H7 (cell line): ENCODE results near the gene RBSN. TPM values are rescaled to one million over a fixed set of nuclear protein-coding genes. Genes with fewer than 3 reads are reported as not detected.

Experiments used
- DNase-seq: peaks from one replicate; pipeline ENCODE4 v3.0.0; 2012
- H3K27me3 ChIP-seq: 2 replicates; pipeline ENCODE4 v1.6.0; 2011; ENCODE audit warnings: mild to moderate bottlenecking, low read length; ENCODE audit not compliant: control insufficient read depth, insufficient read depth
- H3K36me3 ChIP-seq: replicated peaks from 2 replicates; pipeline ENCODE4 v1.5.1; 2011; ENCODE audit warnings: low read length; ENCODE audit not compliant: control insufficient read depth, insufficient read depth
- H3K4me3 ChIP-seq: 2 replicates; pipeline ENCODE4 v1.5.1; 2011; ENCODE audit warnings: low read depth, mild to moderate bottlenecking, control low read depth, low read length, moderate library complexity; ENCODE audit not compliant: insufficient read depth
- total RNA-seq: library from RNA; depleted of rRNA; stranded (reverse); fragments of >200 nt; shearing (Covaris generic); gene quantifications from 2 replicates; pipeline ENCODE4 v1.2.3, GENCODE V29; 2014

The RBSN gene
- total RNA-seq, 1 experiment from 2014 or later = 17.6 TPM

DNA sequence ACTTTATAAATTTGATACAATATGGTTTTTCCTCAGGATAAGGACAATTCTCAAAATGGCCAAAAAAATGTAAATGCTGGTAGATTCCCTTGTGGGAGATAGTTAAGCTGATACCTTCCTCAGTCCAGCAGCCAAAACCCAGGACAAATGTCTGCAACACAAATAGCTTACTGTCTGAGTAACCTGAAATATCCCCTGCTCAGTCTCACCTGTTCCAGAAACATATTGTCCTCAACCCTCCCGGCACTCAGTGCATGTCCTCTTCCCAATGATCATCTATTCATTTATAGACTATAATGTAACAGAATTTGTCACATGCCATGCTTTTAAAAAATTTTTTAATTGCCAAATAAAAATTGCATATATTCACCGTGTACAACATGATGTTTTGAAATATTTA is 12.2 kb downstream of the RBSN start:
- no peak for DNase-seq
- Histone ChIP-seq H3K27me3 (no peaks in the 10 kb centered on the region), H3K4me3 (no peak overlapping the region), H3K36me3 (peaks cover 22% of the 10 kb centered on the region)

DNA sequence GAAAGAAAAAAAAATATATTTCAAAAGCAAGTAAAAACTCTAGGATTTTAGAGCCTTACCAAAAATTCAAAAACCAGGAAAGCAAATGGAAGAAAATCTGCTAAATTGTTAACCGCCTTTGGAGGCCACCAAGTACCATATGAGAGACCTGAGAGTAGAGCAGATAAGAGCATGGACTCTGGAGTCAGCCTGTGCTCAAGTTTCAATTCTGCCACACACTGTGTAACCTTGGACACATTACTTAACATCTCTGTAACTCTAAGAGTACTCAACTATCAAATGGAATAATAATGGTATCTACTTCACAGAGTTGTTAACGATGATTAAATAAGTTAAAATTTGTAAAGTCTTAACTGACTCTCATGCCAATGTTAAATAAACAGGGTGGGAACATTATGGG is 12.7 kb downstream of the RBSN start:
- Histone ChIP-seq H3K4me3 (no peak overlapping the region), H3K27me3 (no peaks in the 10 kb centered on the region), H3K36me3 (peaks cover 22% of the 10 kb centered on the region)
- DNase-seq = no peak

DNA sequence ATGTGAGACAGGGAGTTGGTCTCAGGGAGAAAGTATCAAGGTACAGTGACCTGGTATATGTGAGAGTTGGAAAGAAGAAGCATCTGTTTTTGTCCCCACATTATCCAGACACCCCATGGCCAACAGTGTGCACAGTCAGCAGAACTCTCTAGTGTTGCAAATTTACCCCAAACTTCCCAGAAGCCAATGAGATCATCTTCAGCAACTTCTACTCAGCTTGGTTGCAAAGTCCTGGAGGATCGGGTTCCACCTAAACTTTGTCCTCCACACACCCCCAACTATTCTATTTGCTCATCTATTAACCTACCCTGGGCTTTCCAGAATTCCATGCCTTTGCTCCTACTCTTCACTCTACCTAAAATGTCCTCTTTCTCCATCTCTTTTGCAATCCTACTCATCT is 15.7 kb downstream of the RBSN start:
- H3K36me3 ChIP-seq = peaks cover 20% of the 10 kb centered on the region
- no peak for DNase-seq
- H3K4me3 ChIP-seq = no peak overlapping the region
- H3K27me3 ChIP-seq = no peaks in the 10 kb centered on the region

DNA sequence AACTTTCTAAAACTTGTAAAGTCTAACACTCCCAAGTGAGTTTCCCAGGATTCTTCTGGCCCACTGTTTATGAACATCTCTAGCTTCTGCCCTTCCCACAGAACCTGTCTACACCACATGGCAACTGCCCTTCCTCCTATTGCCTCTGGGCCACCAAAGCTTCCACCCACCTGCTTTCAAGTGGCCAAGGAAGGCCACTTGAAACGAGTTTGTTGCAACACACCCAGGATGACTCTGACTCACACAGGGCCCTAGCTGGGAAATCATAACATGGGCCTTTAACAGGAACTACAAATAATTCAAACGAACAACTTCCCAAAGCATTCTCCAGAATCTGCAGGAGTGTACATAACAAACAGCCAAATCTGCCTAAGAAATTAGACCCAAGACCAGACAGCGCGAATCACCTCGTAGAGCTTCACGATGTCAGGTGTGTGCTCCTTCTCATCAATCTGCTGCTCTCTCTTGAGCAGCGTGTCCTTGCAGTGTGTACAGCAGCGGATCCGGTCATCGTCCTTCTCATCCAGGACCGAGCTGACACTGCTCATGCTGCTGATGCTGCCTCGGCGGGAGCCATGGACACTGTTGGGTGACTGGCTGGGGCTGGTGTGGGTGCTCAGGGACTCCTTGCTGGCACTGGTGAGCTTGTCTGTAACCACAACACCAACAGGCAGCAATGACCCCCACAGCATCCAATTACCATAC is 16.8 kb downstream of the RBSN start:
- no peak overlapping the region for H3K4me3 ChIP-seq
- DNase-seq = no peak
- no peaks in the 10 kb centered on the region for H3K27me3 ChIP-seq
- H3K36me3 ChIP-seq = peaks cover 22% of the 10 kb centered on the region

DNA sequence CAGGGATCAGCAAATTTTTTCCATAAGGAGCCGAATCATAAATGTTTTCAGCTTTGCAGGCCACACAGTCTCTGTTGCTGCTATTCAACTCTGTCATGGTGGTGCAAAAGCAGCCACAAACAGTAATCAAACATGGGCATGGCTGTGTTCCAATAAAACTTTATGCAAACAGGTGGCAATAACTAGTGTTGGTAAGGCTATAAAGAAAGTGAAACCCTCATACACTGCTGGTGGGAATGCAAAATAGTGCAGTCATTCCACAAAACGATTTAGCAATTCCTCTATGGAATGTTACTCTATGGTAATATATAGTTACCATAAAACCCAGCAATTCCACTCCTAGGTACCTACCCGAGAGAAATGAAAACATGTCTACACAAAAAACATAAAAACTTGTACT is 19.9 kb downstream of the RBSN start:
- DNase-seq = no peak
- Histone ChIP-seq H3K36me3 (peaks cover 31% of the 10 kb centered on the region), H3K27me3 (no peaks in the 10 kb centered on the region), H3K4me3 (no peak overlapping the region)

DNA sequence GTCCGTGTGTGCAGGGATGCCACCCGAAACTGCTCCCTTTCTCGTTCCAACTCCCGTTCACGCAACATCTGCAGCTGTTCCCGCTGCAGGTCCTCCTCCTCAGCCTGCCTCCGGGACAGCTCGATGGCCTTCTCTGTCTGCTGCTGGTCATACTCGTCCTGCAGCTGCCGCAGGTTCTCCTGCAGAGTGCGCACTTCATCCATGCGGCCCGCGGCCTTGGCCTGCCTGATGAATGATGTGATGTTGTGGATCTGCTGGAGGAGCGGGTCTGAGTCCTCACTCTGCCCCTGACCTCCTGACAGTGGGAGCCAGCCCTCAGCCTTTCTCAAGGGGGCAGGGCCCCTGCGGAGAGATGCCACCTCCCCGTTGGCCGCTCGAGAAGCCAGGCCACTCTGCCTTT is 24.4 kb downstream of the RBSN start:
- no peaks in the 10 kb centered on the region for H3K27me3 ChIP-seq
- H3K4me3 ChIP-seq = no peak overlapping the region
- DNase-seq = no peak
- peaks cover 21% of the 10 kb centered on the region for H3K36me3 ChIP-seq

DNA sequence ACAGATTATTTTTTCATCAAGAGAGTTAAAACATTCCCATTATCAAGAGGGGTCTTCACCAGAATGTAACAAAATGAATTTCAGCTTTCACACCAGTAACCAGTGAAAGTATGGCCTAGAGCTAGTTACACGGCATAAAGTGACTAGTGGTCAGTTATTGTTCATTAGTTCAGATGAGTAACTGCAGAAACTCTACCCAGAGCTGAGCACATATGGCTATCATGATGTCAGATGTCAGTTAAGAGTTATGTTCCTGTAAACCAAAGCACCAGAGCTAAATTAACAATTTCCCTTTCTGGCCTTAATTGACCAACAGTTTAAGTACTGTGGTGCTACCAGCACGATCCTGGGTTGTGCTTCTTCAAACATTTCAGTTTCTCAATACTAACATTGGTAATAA is 27.2 kb downstream of the RBSN start:
- DNase-seq = no peak
- Histone ChIP-seq H3K36me3 (peaks cover 18% of the 10 kb centered on the region), H3K27me3 (no peaks in the 10 kb centered on the region), H3K4me3 (no peak overlapping the region)

DNA sequence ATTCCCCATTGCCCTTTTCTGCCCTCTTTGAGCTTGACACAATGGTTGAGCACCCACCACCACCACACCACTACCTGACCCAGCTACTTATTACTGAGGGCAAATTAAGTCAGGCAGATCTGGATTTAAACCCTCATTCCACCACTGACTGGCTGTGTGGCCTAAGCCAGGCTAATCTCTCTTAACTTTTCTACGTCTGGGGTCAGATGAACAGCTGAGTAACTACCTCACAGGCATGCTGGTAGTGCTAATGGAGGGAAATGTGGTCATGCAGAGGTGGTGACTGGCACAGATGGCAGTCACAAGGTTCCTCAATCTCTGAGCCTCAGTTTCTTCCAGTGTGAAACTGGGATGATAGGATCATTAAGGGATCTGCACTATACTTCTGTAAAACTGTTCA is 29.5 kb downstream of the RBSN start:
- DNase-seq = no peak
- no peak overlapping the region for H3K4me3 ChIP-seq
- peaks cover 8% of the 10 kb centered on the region for H3K36me3 ChIP-seq
- no peaks in the 10 kb centered on the region for H3K27me3 ChIP-seq

DNA sequence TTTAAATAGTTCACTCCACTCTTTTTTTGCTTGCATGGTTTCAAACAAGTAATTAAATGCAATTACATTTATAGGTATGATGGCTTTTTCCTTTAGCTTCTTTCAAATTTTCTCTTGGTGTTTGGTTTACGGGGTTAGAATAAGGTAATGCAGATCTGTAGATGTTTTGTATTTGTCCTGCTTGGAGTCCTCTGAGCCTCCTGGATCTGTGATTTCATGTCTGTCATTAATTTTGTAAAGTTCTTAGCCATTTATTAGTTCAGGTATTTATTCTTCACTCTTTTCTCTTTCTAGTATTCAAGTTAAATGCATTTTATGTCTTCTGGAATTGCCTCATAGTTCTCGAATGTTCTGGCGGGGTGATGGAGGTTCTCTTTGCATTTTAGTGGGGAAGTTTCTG is 32.5 kb downstream of the RBSN start:
- Histone ChIP-seq H3K27me3 (no peaks in the 10 kb centered on the region), H3K4me3 (no peak overlapping the region), H3K36me3 (no peaks in the 10 kb centered on the region; the same call in none of the 2 replicates)
- no peak for DNase-seq

DNA sequence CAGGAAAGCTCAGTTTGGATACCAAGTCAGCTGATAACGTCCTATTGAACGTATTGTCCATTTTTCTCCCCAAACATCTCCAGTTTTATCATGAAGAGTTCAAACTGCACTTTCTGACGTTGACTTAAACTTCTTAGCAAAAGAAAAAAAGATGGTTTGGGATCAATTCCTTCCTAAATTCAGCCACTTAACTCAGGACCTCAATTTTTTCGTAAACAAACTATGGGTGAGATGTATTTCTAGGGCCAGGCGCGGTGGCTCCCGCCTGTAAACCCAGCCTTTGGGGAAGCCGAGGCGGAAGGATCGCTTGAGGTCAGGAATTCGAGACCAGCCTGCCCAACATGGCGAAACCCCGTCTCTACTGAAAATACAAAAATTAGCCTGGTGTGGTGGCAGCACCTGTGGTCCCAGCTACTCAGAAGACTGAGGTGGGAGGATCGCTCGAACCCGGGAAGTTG is 33.4 kb downstream of the RBSN start:
- no peaks in the 10 kb centered on the region for H3K27me3 ChIP-seq
- DNase-seq = no peak
- H3K36me3 ChIP-seq = no peaks in the 10 kb centered on the region; the same call in 1 of the 2 replicates
- H3K4me3 ChIP-seq = peak overlapping the region; percentile 97

DNA sequence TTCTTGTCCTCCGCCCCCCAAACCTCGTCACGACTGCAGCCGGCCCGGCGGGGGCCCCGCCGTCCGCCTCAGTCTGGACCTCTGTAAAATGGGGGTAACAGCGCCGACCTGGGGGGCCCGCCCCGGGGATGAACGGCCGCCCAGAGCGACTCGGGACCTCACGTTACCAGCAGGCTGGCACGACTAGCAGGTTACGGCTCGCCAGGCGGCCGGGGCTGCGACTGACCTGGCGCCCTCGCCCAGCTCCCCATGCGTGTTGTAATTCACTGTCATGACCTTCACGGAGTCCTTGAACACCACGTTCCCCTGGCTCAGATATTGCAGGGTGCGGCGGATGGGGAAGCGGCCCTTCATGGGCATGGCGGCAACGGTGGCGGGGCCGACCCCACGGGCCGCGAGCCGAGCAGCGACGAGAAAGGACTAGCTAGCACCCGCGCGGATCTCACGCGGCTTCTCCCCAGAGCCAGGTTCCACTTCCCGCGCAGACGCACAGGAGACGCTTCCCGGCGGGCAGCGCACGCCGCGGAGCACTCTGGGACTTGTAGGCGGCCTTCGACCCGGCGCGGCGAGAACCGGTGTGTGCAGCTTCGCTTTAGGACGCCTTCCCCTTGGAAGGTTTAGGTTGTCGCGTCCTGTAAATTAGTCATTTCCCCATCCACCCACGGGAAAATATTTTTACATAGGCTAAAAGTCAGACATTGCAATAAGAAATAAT is 34.0 kb downstream of the RBSN start, which contains the start of gene MRPS25:
MRPS25 (minus strand) TSS at position 481 of the 715 bp plus-strand sequence; CDS start at position 360, 121 bp downstream.
- Histone ChIP-seq H3K4me3 (peak within 1 kb of the TSS; percentile 97), H3K27me3 (no peaks in the 10 kb centered on the region), H3K36me3 (no peaks in the 10 kb centered on the region; the same call in none of the 2 replicates)
- peak; percentile 96 for DNase-seq

DNA sequence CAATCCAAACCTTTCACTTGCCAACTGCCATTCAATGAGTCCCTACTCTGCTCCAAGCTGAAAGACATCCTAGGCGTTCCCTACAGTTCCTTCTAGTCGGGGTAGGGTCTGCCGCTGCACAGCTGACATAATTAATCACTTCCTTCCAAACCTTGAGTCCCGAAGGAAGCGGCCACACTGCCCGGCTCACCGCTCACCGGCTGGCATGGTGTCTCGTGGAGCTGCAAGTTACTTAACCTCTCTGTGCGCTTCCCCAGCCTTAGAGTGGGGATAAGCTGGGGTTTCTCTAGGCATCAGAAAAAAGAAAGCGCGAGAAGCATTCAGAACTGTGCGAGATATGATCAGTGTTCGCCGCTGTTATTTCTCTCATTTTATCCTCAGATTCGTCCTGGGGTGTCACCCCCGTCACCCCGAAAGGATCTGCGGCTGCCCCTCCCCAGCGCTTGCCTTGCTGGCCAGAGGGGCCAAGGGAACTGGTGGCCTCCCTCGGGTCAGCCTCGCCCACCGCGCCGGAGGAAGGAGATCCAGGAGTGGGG is 34.6 kb downstream of the RBSN start:
- DNase-seq = peak; percentile 60
- Histone ChIP-seq H3K36me3 (no peaks in the 10 kb centered on the region; the same call in none of the 2 replicates), H3K4me3 (peak overlapping the region; percentile 97), H3K27me3 (no peaks in the 10 kb centered on the region)

DNA sequence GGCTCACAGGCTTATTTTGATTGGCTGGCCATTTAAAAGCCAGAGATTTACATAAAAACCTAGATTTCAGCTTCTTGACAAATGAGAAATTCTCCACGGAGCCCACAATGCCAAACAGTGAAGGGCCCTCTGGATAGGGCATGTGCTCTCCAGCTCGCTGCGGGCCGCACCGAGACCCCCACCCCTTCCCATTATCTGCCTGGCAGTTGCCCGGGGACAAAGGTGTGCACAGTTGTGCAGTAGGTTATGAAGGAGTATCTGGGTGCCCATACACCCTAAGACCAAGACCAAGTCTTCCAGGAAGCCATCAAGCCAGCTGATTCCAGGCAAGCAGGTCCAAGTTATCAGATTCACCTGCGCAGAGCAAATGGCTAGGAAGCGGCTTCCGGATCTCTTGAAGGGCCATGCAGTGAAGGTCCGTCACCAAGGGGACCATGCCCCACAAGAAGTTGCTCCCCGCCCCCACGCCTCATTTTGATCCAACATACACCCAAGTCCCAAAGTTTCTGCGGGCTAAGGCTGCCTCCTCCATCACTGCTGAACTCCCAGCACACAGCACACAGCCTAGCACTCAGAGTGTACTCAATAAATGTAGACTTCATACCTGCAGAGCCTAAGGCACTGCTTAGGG is 35.2 kb downstream of the RBSN start:
- Histone ChIP-seq H3K36me3 (peaks cover 4% of the 10 kb centered on the region), H3K4me3 (peak overlapping the region; percentile 97), H3K27me3 (no peaks in the 10 kb centered on the region)
- peak; percentile 43 for DNase-seq

DNA sequence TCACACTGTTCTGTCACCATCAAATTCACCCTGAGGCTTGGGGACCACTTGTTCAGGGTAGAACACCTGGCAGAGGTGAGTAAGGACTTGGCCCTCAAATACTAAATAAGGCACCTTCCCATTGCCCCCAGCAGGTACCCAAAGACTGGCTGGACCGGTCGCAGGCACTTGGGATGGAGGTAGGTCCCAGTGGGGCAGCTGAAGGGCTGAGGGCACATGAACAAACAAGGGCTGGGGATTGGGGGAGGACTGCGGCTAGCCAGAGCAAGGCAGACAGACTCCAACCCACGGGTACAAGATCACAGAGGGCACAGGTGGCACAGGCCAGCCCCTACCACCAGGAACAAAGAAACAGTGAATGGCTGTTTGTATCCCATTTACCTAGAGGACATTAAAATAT is 35.7 kb downstream of the RBSN start:
- no peak for DNase-seq
- H3K27me3 ChIP-seq = no peaks in the 10 kb centered on the region
- H3K36me3 ChIP-seq = peaks cover 8% of the 10 kb centered on the region
- no peak overlapping the region for H3K4me3 ChIP-seq
